IMR-90 (cell line): Measurements from ENCODE around the gene TREH. TPM values are rescaled to one million over a fixed set of nuclear protein-coding genes. Genes with fewer than 3 reads are reported as not detected.
A peak's percentile ranks its signal among the peaks of the same experiment; 100 is the strongest.

Source experiments
- ATAC-seq: fragments of 200-7000 bp; cut with Tn5 transposase; 2 replicates; pipeline ENCODE4 v1.9.1; 2020; ENCODE audit warnings: low read depth, mild to moderate bottlenecking, moderate library complexity
- BruUV-seq: library from RNA; stranded (reverse); fragments of 400-500 nt; replicated peaks from 2 replicates; lab custom pipeline; 2021; lab: Mats Ljungman, UMichigan
- CTCF ChIA-PET: fragments of 300-600 bp; formaldehyde crosslinking; extraction: SDS; loops from one replicate; lab custom pipeline; 2021; ENCODE audit warnings: antibody characterized with exemption; lab: Yijun Ruan, JAX
- POLR2A ChIA-PET: fragments of 300-600 bp; sonication (Branson Sonifier 250); formaldehyde crosslinking; loops from one replicate; lab custom pipeline; 2022; ENCODE audit warnings: antibody characterized with exemption; ENCODE audit not compliant: unreplicated experiment; lab: Charles Lee
- DNase-seq: peaks from one replicate; pipeline ENCODE4 v3.0.0; 2013
- H2AFZ ChIP-seq: replicated peaks from 2 replicates; pipeline ENCODE3; 2013; ENCODE audit warnings: low read length, mild to moderate bottlenecking; ENCODE audit not compliant: poor library complexity
- H2AK5ac ChIP-seq: 2 replicates; pipeline ENCODE4 v1.6.1; 2013; ENCODE audit warnings: low read depth, low read length, inconsistent platforms
- H2AK9ac ChIP-seq: replicated peaks from 2 replicates; pipeline ENCODE3; 2013; ENCODE audit warnings: mild to moderate bottlenecking, low read depth, low read length, moderate library complexity; ENCODE audit not compliant: poor library complexity
- H2BK120ac ChIP-seq: 2 replicates; pipeline ENCODE4 v1.6.1; 2013; ENCODE audit warnings: low read depth, low read length, inconsistent platforms
- H2BK15ac ChIP-seq: 3 replicates; pipeline ENCODE4 v1.6.1; 2013; ENCODE audit warnings: low read depth, low read length, inconsistent platforms
- H2BK20ac ChIP-seq: 2 replicates; pipeline ENCODE4 v1.6.1; 2013; ENCODE audit warnings: low read depth, mild to moderate bottlenecking, inconsistent platforms, low read length, moderate library complexity
- H2BK5ac ChIP-seq: 2 replicates; pipeline ENCODE4 v1.6.1; 2013; ENCODE audit warnings: mild to moderate bottlenecking, low read depth, low read length, inconsistent platforms; ENCODE audit not compliant: poor library complexity, severe bottlenecking
- H3K14ac ChIP-seq: replicated peaks from 2 replicates; pipeline ENCODE4 v1.6.1; 2013; ENCODE audit warnings: low read depth, low read length, inconsistent platforms
- H3K18ac ChIP-seq: 2 replicates; pipeline ENCODE4 v1.6.1; 2013; ENCODE audit warnings: low read depth, low read length, control low read depth
- H3K23ac ChIP-seq: 2 replicates; pipeline ENCODE4 v1.6.1; 2013; ENCODE audit warnings: low read depth, low read length, inconsistent platforms
- H3K27ac ChIP-seq: 2 replicates; pipeline ENCODE4 v1.5.1; 2013; ENCODE audit warnings: mild to moderate bottlenecking, control low read depth, low read length; ENCODE audit not compliant: insufficient read depth
- H3K27me3 ChIP-seq: 2 replicates; pipeline ENCODE4 v1.6.1; 2013; ENCODE audit warnings: low read length; ENCODE audit not compliant: control insufficient read depth, insufficient read depth
- H3K36me3 ChIP-seq: 2 replicates; pipeline ENCODE4 v1.6.1; 2013; ENCODE audit warnings: low read length, mixed read lengths; ENCODE audit not compliant: control insufficient read depth, insufficient read depth
- H3K4ac ChIP-seq: 2 replicates; pipeline ENCODE4 v1.6.1; 2013; ENCODE audit warnings: low read depth, low read length, inconsistent platforms
- H3K4me1 ChIP-seq: 2 replicates; pipeline ENCODE4 v1.6.1; 2013; ENCODE audit warnings: low read length, mixed read lengths; ENCODE audit not compliant: control insufficient read depth, insufficient read depth
- H3K4me2 ChIP-seq: 2 replicates; pipeline ENCODE4 v1.6.1; 2013; ENCODE audit warnings: low read depth, mild to moderate bottlenecking, control low read depth, low read length, moderate library complexity
- H3K4me3 ChIP-seq: 2 replicates; pipeline ENCODE4 v1.5.1; 2013; ENCODE audit warnings: low read depth, mild to moderate bottlenecking, control low read depth, low read length, moderate library complexity; ENCODE audit not compliant: insufficient read depth
- H3K56ac ChIP-seq: 2 replicates; pipeline ENCODE4 v1.6.1; 2013; ENCODE audit warnings: low read length, inconsistent platforms; ENCODE audit not compliant: insufficient read depth; ENCODE audit errors: extremely low read depth
- H3K79me1 ChIP-seq, 2 experiments: 2 replicates each; pipeline ENCODE4 v1.6.1; 2013; ENCODE audit warnings: low read length in 2 of 2, inconsistent platforms in 1 of 2, low read depth in 1 of 2
- H3K9ac ChIP-seq: 2 replicates; pipeline ENCODE4 v1.6.1; 2013; ENCODE audit warnings: low read depth, low read length, control low read depth
- H3K9me1 ChIP-seq: 2 replicates; pipeline ENCODE4 v1.6.1; 2013; ENCODE audit warnings: low read length, inconsistent platforms; ENCODE audit not compliant: insufficient read depth
- H3K9me3 ChIP-seq: 2 replicates; pipeline ENCODE4 v1.6.1; 2013; ENCODE audit warnings: low read length; ENCODE audit not compliant: control insufficient read depth, insufficient read depth
- H4K20me1 ChIP-seq: 2 replicates; pipeline ENCODE4 v1.6.1; 2013; ENCODE audit warnings: low read length, inconsistent platforms; ENCODE audit not compliant: insufficient read depth
- H4K5ac ChIP-seq: 2 replicates; pipeline ENCODE4 v1.6.1; 2013; ENCODE audit warnings: mild to moderate bottlenecking, low read depth, low read length, control low read depth
- H4K8ac ChIP-seq, 2 experiments: 2 replicates each; pipeline ENCODE4 v1.6.1; 2013; ENCODE audit warnings: low read depth in 2 of 2, low read length in 2 of 2, control low read depth in 1 of 2, inconsistent platforms in 1 of 2
- H4K91ac ChIP-seq: 2 replicates; pipeline ENCODE4 v1.6.1; 2013; ENCODE audit warnings: low read depth, low read length, inconsistent platforms; ENCODE audit not compliant: insufficient read depth
- BHLHE40 ChIP-seq: fragments of 150-350 bp; IDR thresholded peaks from 2 replicates; pipeline ENCODE4 v1.6.1; 2016; ENCODE audit warnings: mild to moderate bottlenecking, low read depth, low read length
- CEBPB ChIP-seq: IDR thresholded peaks from 2 replicates; pipeline ENCODE4 v1.6.1; 2012; ENCODE audit warnings: low read depth, low read length, improper control_type of control experiment
- CHD1 ChIP-seq: IDR thresholded peaks from 2 replicates; pipeline ENCODE4 v1.6.1; 2012; ENCODE audit warnings: low read depth, low read length, improper control_type of control experiment
- CTCF ChIP-seq: conservative IDR thresholded peaks from 2 replicates; pipeline ENCODE4 v1.5.1; 2012; ENCODE audit warnings: mild to moderate bottlenecking, low read depth, low read length, improper control_type of control experiment
- FOS ChIP-seq: fragments of 150-350 bp; IDR thresholded peaks from 2 replicates; pipeline ENCODE4 v1.6.1; 2016; ENCODE audit warnings: low read depth, low read length
- MAFK ChIP-seq: IDR thresholded peaks from 2 replicates; pipeline ENCODE4 v1.6.1; 2012; ENCODE audit warnings: low read depth, low read length, improper control_type of control experiment
- MAZ ChIP-seq: IDR thresholded peaks from 2 replicates; pipeline ENCODE4 v1.6.1; 2012; ENCODE audit warnings: low read depth, mild to moderate bottlenecking, low read length, improper control_type of control experiment, moderate library complexity, borderline replicate concordance
- MXI1 ChIP-seq: IDR thresholded peaks from 2 replicates; pipeline ENCODE4 v1.6.1; 2012; ENCODE audit warnings: low read depth, mild to moderate bottlenecking, low read length, moderate library complexity, borderline replicate concordance
- NFE2L2 ChIP-seq: fragments of 150-350 bp; IDR thresholded peaks from 2 replicates; pipeline ENCODE4 v1.6.1; 2016; ENCODE audit warnings: low read depth, mild to moderate bottlenecking, low read length
- POLR2A ChIP-seq: IDR thresholded peaks from 2 replicates; pipeline ENCODE4 v1.6.1; 2012; ENCODE audit warnings: mild to moderate bottlenecking, low read depth, low read length
- RAD21 ChIP-seq: IDR thresholded peaks from 2 replicates; pipeline ENCODE4 v1.6.1; 2012; ENCODE audit warnings: low read length, improper control_type of control experiment
- RCOR1 ChIP-seq: IDR thresholded peaks from 2 replicates; pipeline ENCODE4 v1.6.1; 2012; ENCODE audit warnings: mild to moderate bottlenecking, low read length, improper control_type of control experiment; ENCODE audit not compliant: insufficient replicate concordance
- SMC3 ChIP-seq: fragments of 150-350 bp; IDR thresholded peaks from 2 replicates; pipeline ENCODE4 v1.6.1; 2016; ENCODE audit warnings: low read depth, mild to moderate bottlenecking, antibody characterized with exemption, low read length, moderate library complexity
- USF2 ChIP-seq: fragments of 150-350 bp; IDR thresholded peaks from 2 replicates; pipeline ENCODE4 v1.6.1; 2017; ENCODE audit warnings: mild to moderate bottlenecking, antibody characterized with exemption, low read length, low read depth
- WGBS, 2 experiments: methylation state at CpG; one replicate each; pipeline versions ENCODE4 v1.1.5 to v1.1.7; 2013; ENCODE audit warnings: missing lambda C conversion rate in 2 of 2; ENCODE audit not compliant: insufficient read length in 1 of 2; ENCODE audit errors: extremely low coverage in 2 of 2; 5-methylcytosine and 5-hydroxymethylcytosine counted together
- dilution Hi-C: fragments of 300-500 bp; cut with HindIII; formaldehyde crosslinking; loops from one replicate; pipeline ENCODE4 v1.14.3; 2018; ENCODE audit warnings: low sequenced_read_pairs; ENCODE audit not compliant: unreplicated experiment
- in situ Hi-C: fragments of 300-500 bp; cut with MboI; formaldehyde crosslinking; loops from 3 replicates; pipeline ENCODE4 v1.14.3; 2019; ENCODE audit warnings: low sequenced_read_pairs, inconsistent platforms, mixed read lengths
- intact Hi-C: fragments of 100-400 bp; cut with micrococcal nuclease; formaldehyde crosslinking; loops from 2 replicates; pipeline ENCODE4 v1.10.0; 2022
- polyA plus RNA-seq, 3 experiments: library from polyadenylated mRNA; depleted of rRNA; stranded (reverse); fragments of >200 nt; gene quantifications; 2 replicates each; pipeline ENCODE4 v1.2.3, GENCODE V29; 2012; ENCODE audit warnings: low replicate concordance in 1 of 3
- total RNA-seq: library from RNA; depleted of rRNA; stranded (reverse); fragments of >200 nt; gene quantifications from 2 replicates; pipeline ENCODE4 v1.2.3, GENCODE V29; 2012

TREH gene
- total and polyA plus RNA-seq, 2 of the 4 experiments (the other 2 are of a cell fraction): not detected

GRCh38 chr11:118634431-118635236, 44.8 kb downstream of the TREH start:
- Histone ChIP-seq H3K27ac (peak overlapping the region; percentile 60; the same call in 1 of the 2 replicates), H2AFZ (peak overlapping the region; percentile 49), H2BK120ac (no peak overlapping the region), H2BK20ac (no peak overlapping the region), H2AK9ac (peak overlapping the region; percentile 22), H3K23ac (peak overlapping the region; percentile 81; the same call in 1 of the 2 replicates), H3K4me2 (peak overlapping the region; percentile 44; the same call in 1 of the 2 replicates), H3K36me3 (peaks cover 85% of the 10 kb centered on the region), H4K5ac (peak overlapping the region; percentile 34), H2BK5ac (peak overlapping the region; percentile 60), H3K4me1 (peaks cover 20% of the 10 kb centered on the region), H4K91ac (no peak overlapping the region), H3K4me3 (no peak overlapping the region), H3K18ac (no peak overlapping the region), H3K79me1 (peaks cover 42 to 95% of the 10 kb centered on the region in 2 experiments), H3K9me1 (peaks cover 33% of the 10 kb centered on the region), H3K9me3 (no peaks in the 10 kb centered on the region), H4K8ac (peak overlapping the region in 1 of 2 experiments; percentile 37; a peak in 1 of 4 replicates), H3K56ac (no peak overlapping the region), H3K4ac (no peak overlapping the region; the same call in 1 of the 2 replicates), H4K20me1 (peaks cover 59% of the 10 kb centered on the region), H3K14ac (0 out of 2 replicates have a peak overlapping the region, but pooled peaks have one; percentile 59), H2AK5ac (peak overlapping the region; percentile 15; the same call in 1 of the 2 replicates), H2BK15ac (no peak overlapping the region), H3K9ac (no peak overlapping the region), H3K27me3 (no peaks in the 10 kb centered on the region)
- peak; percentile 55 for DNase-seq
- BruUV-seq: no TSS peak
- peak; percentile 67 for ATAC-seq
- ChIA-PET POLR2A (no interaction called here), CTCF (no interaction called here)
- dilution Hi-C loops (no loop called here), intact Hi-C loops (no loop called here), in situ Hi-C loops (no loop called here)
- WGBS, 2 experiments: 19% methylated on average over 10 of the region's 41 CpGs; no CpG with 5 or more reads in 1 of the 2 experiments
- TF ChIP-seq MXI1 (no peak), BHLHE40 (no peak), SMC3 (no peak), NFE2L2 (no peak), CTCF (no peak), CHD1 (no peak), CEBPB (no peak), POLR2A (no peak), USF2 (no peak), MAFK (no peak), RCOR1 (no peak), FOS (no peak), MAZ (no peak; the same call in 1 of the 2 replicates), RAD21 (no peak)
